ENCODE results near the gene HOXD4. TPM values are rescaled to one million over a fixed set of nuclear protein-coding genes. Genes with fewer than 3 reads are reported as not detected.
A peak's percentile ranks its signal among the peaks of the same experiment; 100 is the strongest.

The HOXD4 gene
- total RNA-seq, 1 donor from 2014 or later: 4.1 TPM

DNA sequence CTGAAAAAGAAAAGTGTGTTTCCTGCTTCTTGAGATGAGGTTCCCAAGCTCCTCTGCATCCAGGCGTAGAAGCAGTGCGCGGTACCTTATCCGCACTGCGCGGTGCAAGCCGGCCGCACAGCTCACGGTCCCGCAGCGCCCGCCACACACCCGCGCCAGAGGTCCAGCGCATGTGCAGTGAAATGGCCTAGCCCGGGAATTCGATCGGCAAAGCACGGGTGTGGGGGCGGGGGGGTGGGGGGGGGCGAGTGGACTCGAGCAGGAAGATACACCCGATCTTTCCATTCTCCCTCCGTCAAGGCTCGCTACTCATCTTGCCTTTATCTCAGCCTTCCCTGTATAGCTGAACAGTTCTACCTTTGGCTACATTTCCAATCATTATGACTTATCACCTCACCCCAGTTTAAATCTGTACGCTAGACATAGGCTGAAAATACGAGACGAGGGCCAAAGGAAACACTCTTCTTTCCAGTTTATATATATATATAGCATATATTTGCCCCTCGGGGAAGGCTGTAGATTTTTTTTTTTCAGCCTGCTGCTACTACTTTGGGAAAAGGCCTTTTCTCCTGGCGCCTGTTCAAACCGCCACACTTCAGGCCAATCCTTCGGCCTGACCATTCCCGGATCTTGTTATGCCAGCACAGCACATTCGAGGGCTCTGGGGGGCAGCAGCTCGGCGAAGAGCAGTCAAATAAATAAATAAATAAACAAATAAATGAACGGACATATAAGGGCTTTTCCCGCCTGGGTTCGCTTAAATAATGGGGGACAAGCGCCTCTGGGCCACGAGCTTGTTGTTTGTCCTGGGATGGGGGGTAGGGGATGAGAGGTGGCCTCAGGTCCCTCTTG lies 11.5 kb upstream of the HOXD4 start:
- peak; percentile 85 for DNase-seq (ENCODE audit: low spot score)

- DNase-seq (ENCODE audit: low spot score): peak; percentile 92
Measured at GRCh38 chr2:176140513-176141317, 10.6 kb upstream of the HOXD4 start.

- peak; percentile 65 for DNase-seq (ENCODE audit: low spot score)
Measured at GRCh38 chr2:176142281-176142680, 9.1 kb upstream of the HOXD4 start.

DNA sequence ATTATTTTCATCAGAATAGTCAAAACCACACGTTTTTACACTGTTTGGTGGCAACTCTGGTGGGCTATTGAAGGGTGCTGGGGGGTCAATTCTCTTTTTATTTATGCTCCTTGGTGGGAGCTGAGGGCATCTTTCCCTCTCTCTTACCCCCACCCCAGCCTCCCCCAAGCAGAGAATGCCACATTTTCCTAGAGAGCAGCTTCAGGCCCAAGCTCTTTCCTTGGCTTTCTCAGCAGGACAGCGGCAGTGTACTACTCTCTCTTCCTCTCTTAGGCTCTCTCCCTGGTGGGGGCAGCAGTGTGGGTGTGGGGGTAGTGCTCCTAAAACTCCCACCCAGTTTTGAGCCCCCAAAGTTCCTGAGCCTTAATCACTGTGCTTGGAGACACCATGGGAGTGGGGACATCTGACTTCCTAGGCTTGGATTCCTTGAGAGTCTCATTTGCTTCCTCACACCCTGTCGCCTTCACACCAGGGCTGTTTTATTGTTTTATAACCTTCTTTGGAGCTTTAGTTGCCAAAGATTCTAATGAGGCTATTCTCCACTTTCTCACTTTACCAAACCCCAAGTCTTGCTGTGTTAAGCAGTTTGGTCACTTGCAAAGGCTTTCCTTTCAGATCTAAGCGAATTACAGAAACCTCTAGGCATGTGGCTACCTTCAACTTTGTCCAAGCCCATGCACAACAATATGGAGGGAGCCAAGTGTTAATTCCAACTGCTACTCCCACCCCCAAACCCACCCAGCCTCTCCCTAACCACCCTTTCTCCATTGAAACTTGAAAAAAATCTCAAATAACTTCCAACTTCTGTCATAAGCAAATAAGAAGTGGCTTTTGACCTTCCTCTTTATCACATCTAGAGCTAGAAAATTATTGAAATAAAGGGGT lies 6.0 kb upstream of the HOXD4 start:
- DNase-seq (ENCODE audit: low spot score): no peak

DNA sequence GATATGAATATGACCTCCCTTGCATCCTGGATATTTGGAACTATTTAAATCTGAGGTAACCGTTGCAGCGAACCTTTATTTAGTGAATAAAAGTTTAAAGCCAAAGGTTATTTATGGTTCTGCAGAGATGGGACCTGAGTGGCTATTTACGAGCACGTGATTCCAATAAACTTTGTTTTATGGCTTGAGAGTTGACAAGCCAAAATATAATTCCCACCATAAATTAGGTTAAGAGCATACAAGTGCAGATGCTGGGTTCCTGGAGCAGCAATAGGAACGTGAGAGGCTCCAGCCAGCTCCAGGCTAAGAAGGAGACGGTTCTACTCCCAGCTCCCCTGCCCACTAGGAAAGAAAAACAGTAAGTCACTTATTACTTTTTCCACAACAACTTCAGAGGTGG lies 5.2 kb upstream of the HOXD4 start:
- no peak for DNase-seq (ENCODE audit: low spot score)

DNA sequence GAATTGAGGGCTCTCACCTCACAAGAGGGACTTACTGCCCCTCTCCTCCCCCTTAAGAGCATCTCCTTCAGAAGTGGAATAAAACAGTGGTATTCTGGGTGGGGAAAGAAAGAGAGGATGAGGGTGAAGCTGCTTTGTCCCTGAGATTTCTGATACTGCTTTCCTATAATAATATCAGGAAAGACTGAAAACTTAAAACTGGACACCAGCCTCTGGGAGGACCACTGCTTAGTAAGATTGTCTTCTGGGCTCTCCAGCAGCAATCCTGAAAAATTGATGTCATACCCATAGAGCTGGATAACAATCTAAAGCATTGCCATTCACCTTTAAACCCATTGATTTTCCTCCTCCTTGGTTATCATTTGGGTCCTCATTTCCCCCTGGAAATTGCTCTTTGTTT lies 4.7 kb upstream of the HOXD4 start:
- DNase-seq (ENCODE audit: low spot score): no peak

DNA sequence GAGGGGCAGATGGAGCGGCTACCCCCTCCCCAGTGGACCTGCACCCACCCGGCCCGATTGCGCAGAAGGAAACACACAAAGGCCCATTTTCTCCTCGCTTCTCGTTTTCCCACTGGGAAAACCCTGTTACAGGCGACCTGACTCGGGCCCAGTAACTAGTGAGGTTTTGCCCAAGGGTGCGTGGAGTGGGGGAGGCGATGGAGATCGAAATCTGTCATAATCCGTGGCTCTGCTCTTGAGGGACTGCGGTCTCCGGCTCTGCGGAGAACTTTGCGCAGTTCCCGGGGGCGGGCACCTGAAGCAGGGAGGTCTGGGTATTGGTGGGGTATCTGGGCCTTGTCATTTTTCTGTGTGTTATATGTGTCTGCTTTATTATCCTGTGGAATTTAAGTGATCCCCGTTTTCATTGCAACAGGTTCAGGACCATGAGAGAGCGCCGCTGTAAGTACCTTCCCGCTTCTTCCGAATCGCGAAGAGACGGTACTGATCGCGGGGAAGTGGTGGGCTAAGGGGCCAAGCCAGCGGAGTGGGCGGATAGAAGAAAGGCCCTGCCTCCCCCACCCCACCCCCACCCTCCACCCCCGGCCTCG lies 4.0 kb upstream of the HOXD4 start:
- peak; percentile 45 for DNase-seq (ENCODE audit: low spot score)

GRCh38 chr2:176147800-176148496 lies 3.4 kb upstream of the HOXD4 start:
- DNase-seq (ENCODE audit: low spot score): peak; percentile 76

GRCh38 chr2:176148751-176149421 lies 2.5 kb upstream of the HOXD4 start:
- no peak for DNase-seq (ENCODE audit: low spot score)

DNA sequence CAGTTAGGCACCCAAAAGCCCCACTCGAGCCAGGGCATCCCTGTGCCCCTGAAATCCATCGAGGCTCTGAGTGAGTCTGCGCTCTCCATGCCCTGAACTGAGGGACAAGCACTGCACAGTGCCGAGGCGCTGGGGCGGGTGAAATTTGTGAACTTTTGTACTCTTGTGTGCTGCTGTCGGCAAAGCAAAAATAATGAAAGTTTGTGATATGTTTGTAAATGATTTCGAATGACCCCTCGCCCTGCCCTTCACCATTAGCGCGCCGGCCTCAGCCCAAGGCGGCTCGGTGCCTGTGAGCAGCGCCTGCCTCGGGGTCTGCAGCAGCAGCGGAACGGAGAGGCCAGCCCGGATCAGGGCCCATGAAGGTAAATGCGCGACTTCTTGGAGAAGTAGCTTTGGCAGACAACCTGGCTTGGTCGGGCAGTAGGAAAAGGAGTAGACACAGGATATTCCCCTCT lies 1.8 kb upstream of the HOXD4 start:
- DNase-seq (ENCODE audit: low spot score): peak; percentile 68

DNA sequence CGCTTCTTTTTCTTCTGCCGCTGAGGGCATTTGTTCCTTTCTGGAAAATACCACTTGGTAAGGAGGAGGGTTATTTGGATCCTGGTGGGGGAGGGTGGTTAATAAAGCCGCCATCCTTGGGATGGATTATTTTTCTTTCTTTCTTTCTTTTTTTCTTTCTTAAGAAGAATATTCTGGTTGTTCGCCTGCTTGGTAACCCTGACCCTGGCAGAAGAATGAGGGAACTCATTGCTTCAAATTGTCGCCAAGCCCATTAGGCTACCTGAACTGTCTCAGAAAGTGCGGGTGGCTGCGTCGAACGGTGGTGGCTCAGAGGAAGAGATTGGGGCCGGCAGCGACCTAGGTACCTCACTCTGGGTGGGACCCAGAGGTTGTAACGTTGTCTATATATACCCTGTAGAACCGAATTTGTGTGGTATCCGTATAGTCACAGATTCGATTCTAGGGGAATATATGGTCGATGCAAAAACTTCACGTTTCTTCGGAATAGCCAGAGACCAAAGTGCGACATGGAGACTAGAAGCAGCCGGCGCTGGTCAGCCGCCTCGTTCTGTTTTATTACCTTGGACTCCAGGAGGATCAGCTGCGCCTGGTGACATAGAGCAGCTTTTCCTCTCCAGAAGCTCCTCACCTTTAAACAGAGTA lies 1.3 kb upstream of the HOXD4 start:
- peak; percentile 67 for DNase-seq (ENCODE audit: low spot score)

DNA sequence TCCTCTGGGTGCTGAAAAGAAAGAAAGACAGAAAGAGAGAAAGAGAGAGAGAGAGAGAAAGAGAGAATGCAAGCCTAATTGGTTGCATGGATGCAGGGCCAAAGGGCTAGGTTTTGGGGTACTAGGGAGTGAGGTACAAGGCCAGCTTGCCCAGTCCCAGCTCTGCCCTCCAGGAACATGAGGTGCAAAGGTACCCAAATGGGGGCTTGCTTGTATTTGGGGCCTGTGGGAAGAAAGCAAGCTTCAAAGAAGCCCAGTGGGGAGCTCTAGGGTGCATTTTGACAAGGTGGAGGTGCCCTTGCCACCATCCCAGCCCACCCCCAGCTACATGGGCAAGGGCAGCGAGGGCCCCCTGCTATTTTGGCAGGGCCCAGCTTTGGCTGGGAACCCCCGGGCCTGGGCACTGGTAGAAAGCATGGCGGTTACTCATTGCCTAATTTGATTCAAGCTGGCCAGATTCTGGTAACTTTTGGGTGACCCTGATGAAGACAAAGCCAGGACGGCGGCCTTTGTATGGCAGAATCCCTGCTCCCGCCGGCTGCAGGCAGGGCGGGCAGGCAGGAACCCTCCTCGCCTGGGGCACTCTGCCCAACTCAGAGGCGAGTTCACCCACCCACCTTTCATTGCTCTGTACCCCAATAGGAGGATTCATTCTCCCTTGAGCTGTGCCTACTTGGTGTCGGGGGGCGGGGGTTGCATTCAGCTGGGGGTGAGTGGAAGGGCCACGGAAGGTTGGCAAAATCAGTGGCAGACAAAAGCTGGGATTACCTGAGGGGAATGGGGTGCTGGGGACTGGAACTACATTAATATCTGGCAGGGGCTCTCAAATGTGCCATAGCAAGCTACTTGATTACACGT lies 537 bp upstream of the HOXD4 start:
- peak; percentile 81 for DNase-seq (ENCODE audit: low spot score)

- peak; percentile 80 for DNase-seq (ENCODE audit: low spot score)
Measured at GRCh38 chr2:176152350-176153181, 1.2 kb downstream of the HOXD4 start.

GRCh38 chr2:176154576-176155252 lies 3.4 kb downstream of the HOXD4 start:
- DNase-seq (ENCODE audit: low spot score): no peak

DNA sequence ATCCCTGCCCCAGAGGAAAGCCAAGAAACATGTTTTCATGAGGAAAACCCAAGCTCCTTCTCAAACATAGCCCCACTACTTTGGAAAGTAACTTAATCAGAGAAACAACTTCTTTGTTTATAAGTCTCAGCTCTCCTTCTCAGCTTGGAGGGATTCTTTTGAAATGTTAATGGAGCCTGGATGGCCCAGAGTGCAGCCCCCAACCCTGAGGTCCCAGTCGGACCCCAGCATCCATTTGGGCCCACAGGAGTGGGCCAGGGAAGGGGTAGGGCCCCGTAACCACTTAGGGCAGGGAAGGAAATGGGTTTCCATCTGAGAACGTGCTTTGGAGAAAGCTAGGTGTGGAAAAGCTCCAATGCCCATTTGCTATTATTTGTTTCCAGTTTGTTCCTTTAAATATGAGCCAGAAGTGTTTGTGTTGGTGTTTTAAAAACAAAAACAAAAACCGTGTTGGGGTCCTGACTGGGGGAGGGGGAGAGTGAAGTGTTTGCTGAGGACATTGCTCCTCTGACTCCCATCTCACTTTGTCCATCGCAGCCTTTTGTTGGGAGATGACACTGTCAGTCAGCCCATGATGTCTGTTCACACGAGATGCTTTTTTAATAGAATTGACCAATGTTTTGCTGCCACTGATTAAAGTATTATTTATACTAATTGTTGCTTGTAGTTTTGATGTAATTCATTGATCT lies 4.2 kb downstream of the HOXD4 start:
- DNase-seq (ENCODE audit: low spot score): no peak

DNA sequence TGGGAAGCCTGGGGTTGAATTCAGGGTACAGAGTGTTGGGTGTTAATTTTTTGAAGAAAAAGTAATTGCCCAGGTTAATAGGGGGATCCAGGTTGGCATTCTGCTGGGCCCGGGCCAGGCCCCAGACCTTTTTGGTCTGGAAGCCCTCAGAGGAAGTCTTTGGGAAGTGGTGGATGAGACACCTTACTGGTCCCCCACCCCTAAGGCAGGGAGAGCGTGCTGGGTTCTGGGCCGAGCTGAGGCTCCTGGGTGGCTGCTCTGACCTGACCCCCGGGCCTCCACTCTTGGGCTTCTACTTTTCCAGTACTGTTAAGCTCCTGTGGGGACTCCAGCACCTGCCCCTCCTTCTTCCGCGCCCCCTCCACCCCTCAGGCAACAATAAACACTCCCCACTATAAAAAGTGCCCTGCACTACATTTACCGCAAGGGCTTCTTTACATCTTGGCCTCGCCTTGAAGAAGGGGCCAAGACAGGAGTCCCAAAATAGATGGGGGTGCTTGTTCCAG lies 5.0 kb downstream of the HOXD4 start:
- DNase-seq (ENCODE audit: low spot score): no peak

Data from mesenteric fat pad (tissue), 1 donor.